NCI-H524 treated with DMSO at 0.1 percent for 48 hours (cell line): ENCODE results near the gene TBC1D1.

Experiments used
- DNase-seq: peaks from one replicate; lab custom pipeline; 2025; lab: John Stamatoyannopoulos, UW

Gene TBC1D1

DNA sequence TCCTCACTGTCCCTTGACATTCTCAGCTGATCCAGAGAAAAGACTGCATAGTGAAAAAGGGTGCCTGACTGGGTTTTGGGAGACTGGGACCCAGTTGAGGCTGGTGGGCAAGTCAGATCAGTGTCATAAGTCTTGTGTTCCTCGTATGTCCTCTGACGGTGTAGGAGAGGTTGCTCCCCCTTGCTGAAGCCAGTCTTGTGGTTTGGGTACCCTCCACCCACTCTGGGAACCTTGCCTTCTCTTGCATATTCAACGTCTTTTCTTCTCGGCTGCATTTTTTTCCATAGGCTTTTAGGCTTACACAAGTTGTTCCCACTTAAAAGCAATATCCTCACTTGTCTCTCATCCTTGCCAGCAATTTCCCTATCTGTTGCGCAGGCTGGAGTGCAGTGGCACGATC lies 281.2 kb downstream of the TBC1D1 start:
- no peak for DNase-seq

DNA sequence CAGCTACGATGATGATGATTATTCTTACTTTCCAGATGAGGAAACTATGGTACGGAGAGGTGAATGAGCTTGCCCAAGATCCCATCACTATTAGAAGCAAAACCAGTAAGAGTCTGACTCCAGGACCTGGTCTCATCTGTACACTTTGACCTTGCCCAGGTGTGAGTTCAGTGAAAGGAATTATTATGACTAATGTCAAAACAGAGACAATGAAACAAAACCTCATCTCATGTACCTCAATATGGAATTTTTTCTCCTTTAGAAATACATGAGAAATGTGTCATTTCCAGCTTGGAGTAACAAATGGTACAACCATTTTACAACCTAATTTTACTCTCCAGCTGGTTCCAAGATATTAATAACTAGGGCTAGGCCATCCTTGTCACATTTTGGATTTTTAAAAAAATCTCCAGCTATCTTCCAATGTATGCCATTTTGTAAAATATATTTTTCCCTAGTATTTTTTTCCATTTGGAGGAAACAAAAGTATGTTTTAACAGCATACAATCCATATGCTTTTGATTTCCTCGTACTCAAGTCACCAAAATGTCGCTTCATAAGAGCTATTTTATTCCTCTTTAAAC lies 283.1 kb downstream of the TBC1D1 start:
- no peak for DNase-seq

DNA sequence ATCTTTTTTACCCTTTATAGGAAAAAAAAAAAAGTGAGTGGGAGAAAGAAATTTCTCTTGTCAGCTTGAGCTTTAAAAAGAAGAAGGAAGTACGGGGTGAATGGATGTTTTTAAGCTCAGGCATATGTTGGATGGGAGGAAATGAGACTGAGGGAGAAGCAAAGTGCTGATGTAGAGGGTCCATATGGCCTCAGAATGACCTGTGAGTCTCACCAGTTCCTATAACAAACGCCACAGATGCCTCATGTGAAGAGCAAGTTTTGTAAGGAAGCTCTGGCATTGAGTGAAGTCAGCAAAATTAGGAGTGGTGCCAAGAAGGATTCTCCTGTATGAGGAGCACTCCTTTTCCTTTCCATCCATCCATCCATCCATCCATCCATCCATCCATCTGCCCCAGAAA lies 283.9 kb downstream of the TBC1D1 start:
- DNase-seq, result no peak

DNA sequence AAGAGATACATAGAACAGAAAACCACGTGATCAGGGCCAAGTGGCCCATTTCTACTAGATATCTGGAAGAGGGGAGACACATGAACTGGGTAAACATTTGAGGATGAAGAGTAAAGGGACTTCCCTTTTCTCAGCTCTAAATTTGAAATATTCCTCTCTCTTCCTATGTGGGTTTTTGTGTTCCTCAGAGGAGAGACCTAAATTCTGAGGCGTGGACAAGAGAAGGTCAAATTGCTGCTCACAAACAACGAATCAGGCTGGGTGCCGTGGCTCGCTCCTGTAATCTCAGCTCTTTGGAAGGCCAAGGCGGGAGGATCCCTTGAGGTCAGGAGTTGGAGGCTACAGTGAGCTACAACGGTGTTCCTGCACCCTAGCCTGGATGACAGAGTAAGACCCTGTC lies 285.3 kb downstream of the TBC1D1 start:
- no peak for DNase-seq

DNA sequence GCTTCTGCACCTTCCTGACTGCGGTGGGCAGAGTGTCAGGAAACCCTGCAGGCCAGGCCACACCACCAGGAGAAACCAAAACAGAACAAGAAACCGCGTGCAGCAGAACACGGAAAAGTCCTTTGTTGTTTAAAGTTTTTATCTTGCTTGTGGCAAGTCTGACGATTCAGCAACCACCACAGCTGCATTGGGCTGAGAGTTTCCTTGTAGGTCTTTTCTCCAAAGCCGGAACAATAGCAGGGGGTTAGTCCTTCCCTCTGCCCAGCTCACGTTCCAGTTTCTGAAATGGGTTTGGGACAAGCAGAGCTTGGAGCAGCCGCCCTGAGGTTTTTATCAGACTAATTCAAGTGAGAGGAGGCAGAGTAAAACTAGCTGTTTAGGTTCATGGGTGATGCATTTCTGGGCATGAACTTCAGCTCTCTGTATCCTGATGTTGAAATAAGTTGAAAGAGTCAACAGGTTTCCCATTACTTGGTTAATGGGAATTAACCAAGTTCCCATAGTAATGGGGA lies 286.2 kb downstream of the TBC1D1 start:
- DNase-seq, result no peak

DNA sequence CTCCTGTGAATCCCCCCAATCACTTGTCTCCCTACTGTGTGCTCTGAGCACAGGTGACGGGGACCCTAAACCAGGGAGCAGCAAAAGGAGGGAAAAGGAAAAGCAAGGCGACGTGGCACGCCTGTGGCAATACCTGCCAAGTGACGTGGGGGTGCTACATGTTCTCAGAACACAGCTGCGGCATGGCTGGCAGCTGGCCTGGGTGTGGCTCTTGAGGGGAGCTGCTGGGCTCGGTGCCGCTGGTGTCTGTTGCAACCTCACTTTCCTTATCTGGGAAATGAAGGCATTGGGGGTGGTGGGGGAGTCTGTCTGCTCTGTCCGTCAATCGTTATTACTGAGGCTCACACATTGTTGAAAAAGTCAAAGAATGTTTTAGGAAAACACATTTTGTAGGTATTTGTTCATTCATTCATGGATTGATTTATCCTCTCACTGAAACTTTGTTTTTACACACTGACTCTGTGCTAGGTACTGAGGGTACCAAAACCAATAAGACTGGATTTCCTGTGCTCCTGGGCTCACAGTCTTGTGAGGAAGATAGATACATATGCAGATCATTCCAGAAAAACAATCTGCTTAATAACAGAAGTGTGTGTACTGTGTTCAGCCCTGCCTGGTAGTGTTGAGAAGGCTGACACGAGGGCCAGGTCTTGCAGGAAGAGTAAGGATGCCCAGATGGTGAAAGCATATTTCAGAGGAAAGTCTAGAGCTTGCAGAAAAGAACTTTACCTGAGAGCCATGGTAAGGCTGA lies 286.9 kb downstream of the TBC1D1 start:
- DNase-seq, result peak; percentile 27

DNA sequence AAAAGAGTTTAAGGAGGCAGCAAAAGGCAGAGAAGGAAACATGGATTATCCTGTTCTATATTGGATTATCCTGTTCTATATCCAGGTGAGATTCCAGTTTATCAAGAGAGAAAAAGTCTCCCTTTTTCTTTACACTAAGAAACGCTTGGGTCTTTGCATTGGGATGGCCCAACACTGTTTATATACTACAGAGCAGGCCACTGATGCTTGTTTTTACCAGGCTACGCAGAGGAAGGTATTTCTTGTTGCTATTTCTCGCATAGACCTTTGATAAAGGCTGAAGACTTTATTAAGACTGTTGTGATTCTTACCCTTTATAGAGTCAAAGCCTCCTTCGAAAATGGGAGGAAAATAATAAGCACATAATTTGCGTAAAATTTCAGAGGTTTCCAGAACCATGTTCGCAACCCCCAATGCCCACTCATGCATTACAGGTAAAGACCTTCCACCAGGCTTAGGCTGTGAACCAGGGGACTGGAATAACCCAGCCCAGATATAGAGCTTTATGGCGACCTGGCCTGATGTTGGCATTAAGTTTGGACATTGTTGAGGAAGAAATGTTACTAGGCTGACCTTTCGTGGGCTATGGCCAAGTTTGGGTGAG lies 287.6 kb downstream of the TBC1D1 start:
- no peak for DNase-seq

DNA sequence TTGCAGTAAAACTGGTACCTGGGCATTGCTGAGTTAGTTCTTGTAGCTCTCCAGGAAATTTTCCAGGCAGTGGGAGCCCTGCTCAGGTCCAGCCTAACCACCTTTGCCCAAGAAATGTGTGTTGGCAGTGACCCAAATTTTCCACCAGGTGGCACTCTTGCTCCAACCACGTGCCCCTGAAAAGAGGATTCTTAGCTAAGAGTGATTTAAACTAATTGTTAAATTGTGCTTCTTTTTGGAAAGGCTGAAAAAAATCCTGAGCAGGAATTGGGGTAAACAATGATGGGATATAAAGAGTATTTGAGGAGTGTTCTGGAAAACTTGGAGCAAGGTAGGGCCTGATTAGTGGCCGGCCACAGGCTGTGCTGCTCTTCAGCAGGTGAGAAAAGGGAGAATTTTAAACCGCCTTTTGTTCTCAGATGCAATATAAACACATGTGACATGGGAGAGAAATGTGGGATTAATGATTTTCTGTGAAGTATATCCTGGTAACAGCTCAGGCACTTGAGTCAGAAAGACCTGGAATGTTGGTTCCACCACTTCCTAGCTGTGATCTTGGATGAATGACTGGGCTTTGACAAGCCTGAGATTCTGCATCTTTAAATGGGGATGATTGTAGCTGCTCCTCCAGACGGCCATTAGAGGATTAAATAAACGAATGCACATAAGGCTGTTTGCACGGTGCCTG lies 288.9 kb downstream of the TBC1D1 start:
- no peak for DNase-seq

DNA sequence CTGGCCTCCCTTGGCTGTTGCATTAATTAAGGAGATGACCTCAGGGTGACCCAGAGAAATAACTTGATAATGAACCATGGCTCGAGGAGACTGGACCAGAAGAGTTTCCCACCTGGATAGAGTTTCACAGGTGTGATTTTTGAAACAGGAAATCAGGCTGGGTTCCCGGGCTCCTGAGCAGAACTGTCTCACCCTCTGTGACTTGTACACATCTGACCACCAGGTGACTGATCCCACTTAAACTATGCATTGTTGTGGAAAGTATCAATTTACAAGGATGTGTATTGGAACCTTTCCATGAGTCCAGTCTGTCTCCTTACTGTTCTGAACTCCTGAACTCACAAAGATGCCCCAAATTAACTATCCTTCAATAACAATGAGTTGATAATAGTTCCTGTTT lies 289.6 kb downstream of the TBC1D1 start:
- no peak for DNase-seq

DNA sequence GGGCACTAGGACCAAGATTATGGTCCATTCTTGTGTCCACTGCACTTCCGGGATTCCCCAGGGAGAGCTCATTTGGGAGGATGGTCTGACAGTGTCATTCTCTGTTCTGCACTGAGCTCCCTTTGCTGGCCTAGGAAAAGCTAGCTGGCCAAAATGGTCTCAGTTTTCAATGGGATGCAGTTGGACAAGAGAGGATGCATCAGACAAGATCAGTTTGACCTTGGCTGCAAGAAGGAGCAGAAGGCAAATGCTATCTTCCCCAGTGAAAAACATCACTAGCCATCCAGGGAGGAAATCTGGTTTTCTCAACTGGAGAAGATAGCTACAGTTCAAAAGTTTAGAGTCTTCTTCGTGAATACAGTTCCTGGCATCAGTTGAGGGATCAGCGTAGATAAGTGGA lies 290.4 kb downstream of the TBC1D1 start:
- no peak for DNase-seq

DNA sequence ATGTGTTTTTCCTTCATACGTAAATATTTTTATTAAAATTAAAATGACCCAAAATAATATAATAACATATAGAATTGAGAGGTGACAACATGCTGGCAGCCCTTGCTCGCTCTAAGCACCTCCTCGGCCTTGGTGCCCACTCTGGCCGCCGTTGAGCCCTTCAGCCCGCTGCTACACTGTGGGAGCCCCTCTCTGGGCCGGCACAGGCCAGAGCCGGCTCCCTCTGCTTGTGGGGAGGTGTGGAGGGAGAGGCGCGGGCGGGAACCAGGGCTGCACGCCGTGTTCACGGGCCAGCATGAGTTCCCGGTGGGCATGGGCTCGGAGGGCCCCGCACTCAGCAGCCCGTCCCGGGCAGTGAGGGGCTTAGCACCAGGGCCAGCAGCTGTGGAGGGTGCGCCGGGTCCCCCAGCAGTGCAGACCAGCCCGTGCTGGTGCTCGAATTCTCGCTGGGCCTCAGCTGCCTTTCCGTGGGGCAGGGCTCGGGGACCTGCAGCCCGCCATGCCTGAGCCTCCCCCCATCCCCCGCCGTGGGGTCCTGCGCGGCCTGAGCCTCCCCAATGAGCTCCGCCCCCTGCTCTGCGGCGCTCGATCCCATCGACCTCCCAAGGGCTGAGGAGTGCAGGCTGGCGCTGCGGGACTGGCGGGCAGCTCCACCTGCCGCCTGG lies 291.6 kb downstream of the TBC1D1 start:
- DNase-seq, result no peak

DNA sequence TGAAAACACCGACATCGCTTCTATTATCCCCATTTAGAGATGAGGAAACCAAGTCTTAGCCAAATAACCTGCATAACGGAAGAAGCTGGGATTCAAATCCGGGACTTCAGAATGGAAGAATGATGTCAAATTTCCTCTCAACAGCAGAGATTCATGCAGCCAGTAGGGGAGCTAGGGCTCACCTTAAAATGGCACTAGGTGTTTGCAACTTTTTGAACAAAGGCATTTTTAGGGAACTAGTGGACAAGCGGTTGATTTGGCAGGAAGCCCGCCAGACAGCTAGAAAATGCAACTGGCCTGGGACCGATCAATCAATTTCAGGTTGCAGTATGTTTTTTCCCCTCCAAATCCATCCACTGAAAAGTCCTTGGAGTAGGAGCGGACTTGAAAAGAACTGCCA lies 293.5 kb downstream of the TBC1D1 start:
- DNase-seq, result no peak

DNA sequence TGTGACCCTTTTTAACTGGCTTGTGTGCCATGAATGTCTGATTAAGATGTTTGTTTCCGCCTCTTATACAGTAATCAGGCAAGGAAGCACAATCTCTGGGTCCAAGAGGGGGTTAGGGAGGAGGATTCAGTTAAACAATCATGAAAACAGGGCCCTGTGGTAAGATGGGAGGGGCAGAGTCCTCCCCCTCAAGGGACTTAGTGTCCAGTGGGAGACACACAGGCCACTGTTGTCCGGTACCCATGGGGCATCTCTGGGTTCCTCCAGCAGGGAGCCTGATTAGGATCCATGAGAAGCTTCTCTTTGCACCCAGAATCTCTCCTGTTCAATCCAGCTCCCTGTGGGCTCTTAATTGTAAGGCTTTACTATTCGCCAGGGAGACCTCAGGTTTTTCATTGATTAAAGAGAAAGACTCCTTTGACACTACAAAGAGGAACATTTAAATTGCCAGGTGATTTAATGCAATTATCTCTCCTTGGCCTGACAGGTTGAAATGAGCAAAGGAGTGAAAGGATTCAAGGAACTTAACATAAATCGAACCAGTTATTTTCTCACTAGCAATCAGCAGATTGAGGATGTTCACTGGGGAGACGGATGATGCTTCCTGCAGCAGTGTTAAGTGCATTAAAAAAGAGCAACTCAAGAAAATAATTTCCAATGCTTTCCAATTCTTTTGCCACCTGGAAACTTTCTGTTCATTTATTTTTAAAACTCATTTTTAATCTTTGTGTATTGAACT lies 294.7 kb downstream of the TBC1D1 start:
- DNase-seq, result no peak

DNA sequence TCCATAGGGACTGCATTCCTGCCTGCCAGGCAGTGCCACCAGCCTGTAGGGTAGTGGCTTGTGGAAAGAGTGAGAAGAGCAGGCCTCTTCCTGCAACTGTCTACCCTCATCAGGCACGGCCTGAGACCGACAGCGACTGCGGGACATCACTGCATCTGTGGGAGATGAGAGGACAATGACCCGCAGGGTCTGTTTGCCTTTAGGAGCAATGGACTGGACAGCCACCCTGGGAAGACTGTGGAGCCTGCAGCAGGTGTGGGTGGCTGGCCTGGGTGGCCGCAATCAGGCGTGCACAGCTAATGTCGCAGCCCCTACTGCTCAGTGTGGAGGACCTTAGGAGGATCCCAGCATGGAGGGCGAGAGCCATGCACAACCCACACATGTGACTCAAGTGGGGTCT lies 297.3 kb downstream of the TBC1D1 start:
- DNase-seq, result no peak

DNA sequence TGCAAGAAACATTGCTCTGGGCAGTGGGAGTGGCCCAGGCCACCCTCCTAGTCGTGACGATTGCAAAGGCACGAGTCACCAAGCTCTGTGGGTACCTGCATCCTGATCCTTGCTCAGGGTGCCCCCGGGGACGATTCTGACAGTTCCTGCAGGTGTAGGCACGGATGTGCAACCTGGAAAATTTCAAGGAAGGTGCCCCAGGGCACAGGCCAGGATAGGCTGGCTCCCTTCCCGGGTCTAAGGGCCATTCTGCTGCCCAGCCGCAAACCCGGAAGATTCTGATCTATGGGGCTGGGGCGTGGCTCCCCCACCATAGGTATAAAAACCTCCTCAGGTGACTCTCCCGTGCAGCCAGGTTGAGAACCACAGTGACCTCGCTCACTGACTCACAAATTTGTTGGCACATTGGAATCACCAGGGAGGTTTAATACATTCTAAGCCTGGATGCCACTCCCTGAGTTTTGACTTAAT lies 297.8 kb downstream of the TBC1D1 start:
- DNase-seq, result no peak
